ENCODE results near the gene CCDC34. TPM values are rescaled to one million over a fixed set of nuclear protein-coding genes. Genes with fewer than 3 reads are reported as not detected.
A peak's percentile ranks its signal among the peaks of the same experiment; 100 is the strongest.

CCDC34 gene
- total and polyA plus RNA-seq, 2 of the 8 experiments (the other 6 are each of a cell fraction or from before 2014, with no cell fraction given) = 7.7 to 24.3 TPM

DNA sequence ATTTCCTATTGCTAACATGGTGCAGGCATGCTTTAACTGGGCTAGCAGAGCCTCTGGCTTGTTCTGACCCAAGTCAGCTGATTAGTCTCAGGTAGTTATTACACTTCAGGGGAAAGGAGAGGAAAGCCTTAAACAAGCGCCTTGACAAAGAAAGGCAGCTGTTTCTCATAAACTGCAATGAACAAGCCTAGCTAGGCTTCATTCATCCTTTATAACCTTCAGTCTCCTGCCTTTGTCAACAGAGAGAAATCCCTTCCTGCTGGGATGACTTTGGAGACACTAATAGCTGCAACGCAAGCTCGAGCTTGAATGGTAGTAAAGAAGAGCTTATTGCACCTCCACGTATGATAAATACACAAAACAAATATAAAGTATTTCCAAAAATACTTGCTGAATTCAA lies 68.4 kb downstream of the CCDC34 start:
- TF ChIP-seq BRCA1 (IDR thresholded peaks at IDR 0.05; ENCODE audit: low read depth, low read length) = no peak
- no peaks in the 10 kb centered on the region for H3K27me3 ChIP-seq (replicated peaks in 1 of 4; ENCODE audit: control insufficient read depth in 3 of 4, extremely low read depth in 1 of 4, insufficient read depth in 3 of 4, low read length in 3 of 4)
- H3K79me1 ChIP-seq (ENCODE audit: low read depth, low read length) = no peaks in the 10 kb centered on the region
- CTCF ChIA-PET (ENCODE audit: partially characterized antibody) = interaction anchor here (0.6 to 7.0 kb wide), 17 partner anchors 9 to 192 kb away, joined by 3 to 82 read pairs (median 4); no protein-coding TSS in a partner anchor
- H3K18ac ChIP-seq (ENCODE audit: extremely low read depth, low read length) = no peak overlapping the region
- peaks cover 13 to 16% of the 10 kb centered on the region in 2 experiments for H3K9me3 ChIP-seq (ENCODE audit: insufficient read depth in 2 of 2, low read depth in 1 of 2, low read length in 1 of 2)
- H3K9ac ChIP-seq (replicated peaks in 1 of 4; ENCODE audit: extremely low read depth in 1 of 4, low read depth in 3 of 4, low read length in 3 of 4) = peak overlapping the region in 1 of 4 experiments; percentile 34; a peak in 1 of 7 replicates
- no peak overlapping the region for H2BK5ac ChIP-seq (ENCODE audit: low read depth, low read length)
- no peaks in the 10 kb centered on the region for H3K79me2 ChIP-seq (ENCODE audit: control insufficient read depth in 1 of 2, insufficient read depth in 2 of 2, low read length in 2 of 2)
- no peak overlapping the region for H3K27ac ChIP-seq (ENCODE audit: low read depth, low read length)
- peaks cover 0 to 10% (median 0%) of the 10 kb centered on the region in 4 experiments; a peak in 1 of 8 replicates for H3K36me3 ChIP-seq (ENCODE audit: control insufficient read depth in 2 of 4, insufficient read depth in 4 of 4, low read length in 3 of 4)
- POLR2A ChIA-PET (ENCODE audit: partially characterized antibody) = interaction anchor here (0.9 kb wide), 1 partner anchor 212 kb away, joined by 3 read pairs; the partner anchor contains the start of gene LIN7C
- H4K91ac ChIP-seq (replicated peaks; ENCODE audit: insufficient read length, low read length) = no peak overlapping the region
- no peaks in the 10 kb centered on the region for H4K20me1 ChIP-seq (replicated peaks in 1 of 2; ENCODE audit: control insufficient read depth in 1 of 2, insufficient read depth in 2 of 2, low read length in 2 of 2)
- H3K23me2 ChIP-seq (ENCODE audit: low read depth, low read length) = no peaks in the 10 kb centered on the region
- H3K23ac ChIP-seq (ENCODE audit: insufficient read length) = no peak overlapping the region
- no peak overlapping the region for H2BK120ac ChIP-seq (replicated peaks; ENCODE audit: low read depth, low read length)
- H2AK5ac ChIP-seq (ENCODE audit: low read depth, low read length) = no peak overlapping the region
- H4K5ac ChIP-seq (ENCODE audit: insufficient read length, low read depth, low read length) = no peak overlapping the region
- H3K14ac ChIP-seq (ENCODE audit: insufficient read length) = no peak overlapping the region
- no peak for DNase-seq (ENCODE audit: low read depth in 1 of 2, low spot score in 2 of 2)
- no peak overlapping the region for H4K8ac ChIP-seq (ENCODE audit: extremely low read depth, insufficient read depth, low read length)
- H2BK15ac ChIP-seq (ENCODE audit: low read length) = no peak overlapping the region
- H2BK20ac ChIP-seq (ENCODE audit: low read length) = no peak overlapping the region
- H3K4ac ChIP-seq (replicated peaks; ENCODE audit: insufficient read length, low read depth, low read length) = no peak overlapping the region
- 90% methylated on average over 4 of the region's 4 CpGs; no CpG with 5 or more reads in 1 of the 2 experiments for WGBS, 2 experiments (ENCODE audit: extremely low coverage in 1 of 2, insufficient coverage in 1 of 2, insufficient read length in 1 of 2, insufficient replicate concordance in 2 of 2, low coverage in 1 of 2, low lambda C conversion rate in 2 of 2, missing lambda C conversion rate in 1 of 2)
- H3K4me2 ChIP-seq (ENCODE audit: insufficient read depth in 1 of 2, low read depth in 2 of 2, low read length in 2 of 2) = no peak overlapping the region
- no peak overlapping the region for H2BK12ac ChIP-seq (ENCODE audit: low read depth, low read length)
- H3K4me3 ChIP-seq (ENCODE audit: extremely low read depth in 1 of 4, insufficient read depth in 2 of 4, low read depth in 3 of 4, low read length in 4 of 4) = no peak overlapping the region
- no peak for FAIRE-seq
- peaks cover 0 to 3% (median 0%) of the 10 kb centered on the region in 4 experiments; a peak in 2 of 7 replicates for H3K4me1 ChIP-seq (replicated peaks in 1 of 4; ENCODE audit: control insufficient read depth in 3 of 4, insufficient read depth in 4 of 4, low read length in 3 of 4)
- H2AFZ ChIP-seq (ENCODE audit: low read length) = peak overlapping the region; percentile 2; the same call in 1 of the 2 replicates
- no peak overlapping the region for H3K56ac ChIP-seq (replicated peaks; ENCODE audit: insufficient read length, low read depth, low read length)

All from H1 (cell line).